NCI-H1417 (cell line): ENCODE data around the gene ARHGEF4.

Experiments used
- DNase-seq, 3 experiments: peaks; one replicate each; lab custom pipeline; 2025; lab: John Stamatoyannopoulos, UW

Gene ARHGEF4

DNA sequence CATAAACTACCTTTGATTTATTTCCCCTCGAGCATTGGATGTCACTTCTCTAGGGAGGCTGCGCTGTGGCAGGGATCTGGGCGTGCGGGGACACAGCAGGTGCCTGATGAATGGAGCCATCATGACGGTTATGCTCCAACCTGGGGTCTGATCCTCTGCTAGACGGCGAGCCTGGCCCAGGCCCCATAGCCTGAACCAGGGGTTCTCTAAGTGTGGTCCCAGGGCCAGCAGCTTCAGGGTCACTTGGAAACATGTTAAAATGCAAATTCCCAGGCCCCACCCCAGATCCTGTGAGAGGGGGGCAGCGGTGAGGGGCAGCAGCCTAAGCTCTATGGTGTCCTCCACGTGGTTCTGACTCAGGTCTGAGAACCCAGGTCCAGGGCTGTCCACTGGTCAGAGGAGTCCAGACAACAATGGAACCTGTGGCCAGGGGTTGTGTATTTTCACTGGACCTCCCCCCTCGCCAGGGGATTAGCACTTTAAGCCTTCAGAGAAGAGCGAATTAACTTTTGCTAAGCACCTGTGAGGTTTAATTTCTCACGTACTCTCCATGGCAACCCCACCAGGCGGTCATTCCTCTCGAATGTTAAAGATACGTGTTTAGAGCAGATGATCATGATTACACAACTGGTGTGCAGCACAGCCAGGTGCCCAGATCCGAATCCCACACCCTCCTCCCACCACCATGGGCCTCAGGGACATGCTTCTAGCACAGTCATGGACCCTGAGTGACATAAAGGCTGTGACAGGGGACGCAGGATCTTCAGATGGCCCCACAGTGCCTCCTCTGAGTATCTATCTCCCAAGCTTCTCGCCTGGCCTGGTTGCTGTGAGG lies 1.6 kb upstream of the ARHGEF4 start:
- DNase-seq, result peak; percentile 24 to 83 (median 68)

GRCh38 chr2:130835766-130836015 lies 1.0 kb upstream of the ARHGEF4 start:
- no peak for DNase-seq

GRCh38 chr2:130837175-130837810 lies 579 bp downstream of the ARHGEF4 start:
- DNase-seq, result peak in 2 of 3 experiments; percentile 27 to 41

- no peak for DNase-seq
Observed at GRCh38 chr2:130837811-130838565, 1.3 kb downstream of the ARHGEF4 start.

DNA sequence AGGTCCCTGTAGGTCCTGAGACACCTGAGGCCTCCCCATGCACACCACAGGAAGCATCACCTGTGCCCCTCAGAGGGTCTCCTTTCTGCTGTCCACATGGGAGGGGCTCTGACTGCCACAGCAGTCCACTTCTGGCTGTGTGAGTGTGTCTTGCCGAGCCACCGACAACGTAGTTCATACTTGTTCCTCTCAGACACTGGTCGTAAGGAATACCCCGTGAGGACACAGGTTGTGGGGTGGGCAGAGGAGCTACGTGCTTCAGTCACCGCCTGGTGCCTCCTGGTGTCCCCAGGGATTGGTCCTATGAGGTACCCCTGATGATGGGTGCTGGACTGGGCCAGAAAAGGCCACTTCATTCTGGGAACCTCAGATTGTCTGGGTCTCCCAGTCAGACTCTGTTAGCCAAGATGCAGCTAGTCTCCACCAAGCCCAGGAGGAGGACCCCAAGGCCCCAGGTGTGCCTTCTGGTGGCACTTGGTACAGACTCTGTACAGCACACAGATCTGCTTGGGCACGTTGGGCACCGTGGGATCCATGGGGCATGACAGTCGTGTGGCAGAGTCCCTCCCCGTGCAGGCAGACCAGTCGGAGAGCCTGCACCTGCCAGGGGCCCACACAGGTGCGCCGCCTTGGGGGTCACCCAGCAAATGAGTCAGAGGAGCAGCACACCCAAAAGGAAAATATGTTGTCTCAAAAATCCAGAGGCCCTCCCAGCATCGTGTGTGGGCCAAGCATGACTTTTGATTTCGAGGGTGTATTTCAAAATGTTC lies 2.5 kb downstream of the ARHGEF4 start:
- no peak for DNase-seq

GRCh38 chr2:130840506-130840905 lies 3.8 kb downstream of the ARHGEF4 start:
- DNase-seq, result no peak

DNA sequence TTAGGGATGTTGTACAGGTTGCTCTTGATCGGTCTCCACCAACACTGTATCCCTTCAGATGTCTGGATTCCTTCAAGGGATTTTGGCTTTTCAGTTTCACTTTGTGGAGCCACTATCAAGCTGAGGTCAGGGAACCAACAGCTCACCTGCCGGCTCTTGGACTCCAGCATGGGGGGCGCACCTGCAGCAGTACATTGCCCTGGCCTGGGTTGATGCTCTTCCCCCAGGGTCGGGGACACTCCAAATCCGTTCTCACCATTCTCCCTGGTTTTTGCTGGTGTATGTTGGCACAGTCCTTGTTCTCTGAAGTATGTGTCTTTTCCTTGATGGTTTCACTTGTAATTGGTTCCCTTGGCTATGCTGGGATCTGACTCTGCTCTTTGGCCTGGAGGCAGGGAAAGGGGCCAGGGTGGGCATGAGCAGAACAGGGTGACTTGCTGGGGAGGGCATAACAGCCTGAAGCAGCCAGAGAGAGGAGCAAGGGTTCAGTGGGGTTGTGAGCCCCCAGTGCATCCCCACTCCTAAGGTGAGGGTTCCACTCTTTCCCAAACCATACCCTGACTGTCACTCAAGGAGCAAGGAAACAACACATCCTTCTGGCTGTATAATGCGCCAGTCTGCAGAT lies 5.1 kb downstream of the ARHGEF4 start:
- DNase-seq, result no peak

- no peak for DNase-seq
Observed at GRCh38 chr2:130842770-130843169, 6.1 kb downstream of the ARHGEF4 start.

DNA sequence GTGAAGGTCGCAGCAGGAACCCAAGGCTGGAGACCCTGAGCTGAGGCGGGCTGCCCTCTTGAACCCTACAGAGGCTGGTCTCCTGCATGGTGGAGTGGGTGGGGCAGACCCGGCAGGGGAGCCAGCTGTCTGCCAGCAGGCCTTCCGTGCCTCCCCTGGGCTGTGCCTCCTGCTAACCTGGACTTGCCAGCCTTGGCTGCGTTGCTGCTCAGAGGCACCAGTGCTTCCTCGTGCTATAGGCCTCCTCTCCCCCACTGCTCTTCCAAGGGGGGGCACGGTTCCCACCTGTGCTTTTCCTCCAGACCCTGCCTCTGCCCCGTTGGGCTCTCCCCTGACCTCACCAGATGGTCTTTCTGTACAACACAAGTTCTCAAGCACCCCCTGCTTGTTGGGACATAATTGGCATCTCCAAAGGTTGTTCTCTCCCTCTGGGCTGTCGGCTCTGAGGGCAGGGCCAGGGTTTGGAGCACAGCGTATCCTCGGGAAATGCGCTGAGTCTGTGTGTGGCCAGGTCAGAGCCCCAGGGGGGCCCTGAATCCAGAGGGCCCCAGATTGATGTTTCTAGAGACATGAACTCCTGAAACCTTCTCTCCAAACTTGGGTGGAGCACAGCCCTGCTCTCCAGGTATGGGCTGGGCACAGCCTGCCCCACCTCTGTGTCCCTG lies 6.7 kb downstream of the ARHGEF4 start:
- DNase-seq, result peak in 1 of 3 experiments; percentile 5

GRCh38 chr2:130844161-130844560 lies 7.4 kb downstream of the ARHGEF4 start:
- DNase-seq, result no peak

DNA sequence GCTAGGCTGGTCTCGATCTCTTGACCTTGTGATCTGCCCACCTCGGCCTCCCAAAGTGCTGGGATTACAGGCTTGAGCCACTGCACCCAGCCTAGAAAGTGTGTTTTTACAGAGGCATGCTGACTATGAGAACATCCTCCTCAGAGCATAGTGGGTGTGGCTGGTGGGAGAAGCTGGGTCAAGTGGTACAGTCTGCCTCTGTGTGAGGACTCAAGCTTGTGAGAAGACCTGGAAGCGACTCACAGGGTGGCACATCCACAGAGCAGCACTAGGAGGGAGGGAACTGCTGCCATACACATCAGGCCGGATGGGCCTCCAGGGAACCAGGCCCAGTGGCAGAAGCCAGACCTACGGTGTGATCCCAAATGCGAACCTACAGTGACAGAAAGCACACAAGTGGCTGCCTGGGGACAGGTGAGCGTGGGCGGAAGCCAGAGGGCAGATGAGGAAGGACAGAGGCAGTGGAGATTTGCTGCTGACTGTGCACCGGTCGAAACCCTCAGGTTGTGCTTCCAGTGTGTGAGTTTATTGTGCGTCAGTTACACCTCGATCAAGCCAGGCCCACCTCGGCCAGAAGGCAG lies 8.9 kb downstream of the ARHGEF4 start:
- DNase-seq, result no peak

- no peak for DNase-seq
Observed at GRCh38 chr2:130846233-130846632, 9.5 kb downstream of the ARHGEF4 start.

DNA sequence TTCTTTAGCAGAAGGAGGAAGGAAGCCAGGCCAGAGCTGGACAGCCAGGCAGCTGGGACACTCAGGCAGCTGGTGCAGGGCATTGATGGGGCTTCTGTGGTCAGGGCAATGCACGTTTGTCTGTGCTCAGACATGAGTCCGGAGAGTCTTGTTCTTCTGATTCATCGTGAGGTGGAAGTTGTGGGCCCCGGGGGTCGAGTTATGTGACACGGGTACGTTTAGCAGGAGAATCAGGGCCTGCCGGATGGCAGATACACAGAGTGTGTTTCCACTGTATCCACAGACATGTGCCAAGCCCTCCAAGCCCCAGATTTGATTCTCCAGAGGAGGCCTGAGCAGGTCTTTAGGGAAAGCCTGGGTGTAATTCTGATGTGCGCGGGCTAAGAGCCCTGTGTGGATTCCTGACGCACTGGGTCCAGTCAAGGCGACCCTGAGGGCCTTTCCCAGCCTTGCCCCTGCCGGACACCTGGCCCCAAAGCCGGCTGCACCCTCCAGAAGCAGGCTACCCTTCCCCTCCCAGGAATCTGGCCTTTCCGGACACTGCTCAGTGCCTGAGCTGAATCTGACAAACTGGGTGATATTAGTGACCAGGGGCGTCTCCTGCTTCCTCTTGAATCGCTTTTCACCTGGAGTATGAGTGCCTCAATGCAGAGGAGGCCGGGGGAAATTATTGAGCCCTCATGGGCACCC lies 10.1 kb downstream of the ARHGEF4 start:
- DNase-seq, result no peak

- no peak for DNase-seq
Observed at GRCh38 chr2:130847776-130848525, 11.2 kb downstream of the ARHGEF4 start.

DNA sequence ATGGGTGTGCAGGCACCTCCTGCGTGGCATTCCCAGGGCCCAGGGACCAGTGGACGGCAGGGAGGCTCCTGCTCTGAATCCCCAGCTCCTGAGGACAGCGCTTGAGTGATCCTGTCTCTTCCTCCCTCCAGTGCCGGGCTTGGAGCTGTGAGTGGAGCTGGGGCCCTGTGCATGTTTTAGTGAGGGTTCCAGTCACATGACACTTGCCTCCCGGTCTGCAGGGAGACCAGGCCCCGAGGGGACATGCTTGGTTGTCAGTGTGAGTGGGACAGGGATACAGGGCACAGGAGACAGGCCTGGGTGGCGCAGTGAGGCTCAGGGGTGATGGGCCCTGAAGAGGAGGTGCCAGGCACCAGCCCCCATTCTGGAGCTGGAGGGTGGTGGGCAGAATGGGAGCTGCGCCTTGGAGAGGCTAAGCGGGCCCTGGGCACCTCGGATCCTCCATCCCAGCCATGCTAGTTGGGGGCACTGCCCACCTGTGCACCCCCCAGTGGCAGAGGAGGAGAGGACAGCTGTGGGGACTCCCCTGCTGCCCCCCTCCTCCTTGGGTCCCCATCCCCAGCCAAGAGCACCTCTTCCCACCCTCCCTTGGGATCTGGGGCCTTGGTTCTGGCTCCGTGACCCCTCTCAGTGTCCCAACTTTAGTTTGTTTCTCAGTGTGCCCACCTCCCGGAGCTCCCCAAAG lies 12.0 kb downstream of the ARHGEF4 start:
- no peak for DNase-seq

DNA sequence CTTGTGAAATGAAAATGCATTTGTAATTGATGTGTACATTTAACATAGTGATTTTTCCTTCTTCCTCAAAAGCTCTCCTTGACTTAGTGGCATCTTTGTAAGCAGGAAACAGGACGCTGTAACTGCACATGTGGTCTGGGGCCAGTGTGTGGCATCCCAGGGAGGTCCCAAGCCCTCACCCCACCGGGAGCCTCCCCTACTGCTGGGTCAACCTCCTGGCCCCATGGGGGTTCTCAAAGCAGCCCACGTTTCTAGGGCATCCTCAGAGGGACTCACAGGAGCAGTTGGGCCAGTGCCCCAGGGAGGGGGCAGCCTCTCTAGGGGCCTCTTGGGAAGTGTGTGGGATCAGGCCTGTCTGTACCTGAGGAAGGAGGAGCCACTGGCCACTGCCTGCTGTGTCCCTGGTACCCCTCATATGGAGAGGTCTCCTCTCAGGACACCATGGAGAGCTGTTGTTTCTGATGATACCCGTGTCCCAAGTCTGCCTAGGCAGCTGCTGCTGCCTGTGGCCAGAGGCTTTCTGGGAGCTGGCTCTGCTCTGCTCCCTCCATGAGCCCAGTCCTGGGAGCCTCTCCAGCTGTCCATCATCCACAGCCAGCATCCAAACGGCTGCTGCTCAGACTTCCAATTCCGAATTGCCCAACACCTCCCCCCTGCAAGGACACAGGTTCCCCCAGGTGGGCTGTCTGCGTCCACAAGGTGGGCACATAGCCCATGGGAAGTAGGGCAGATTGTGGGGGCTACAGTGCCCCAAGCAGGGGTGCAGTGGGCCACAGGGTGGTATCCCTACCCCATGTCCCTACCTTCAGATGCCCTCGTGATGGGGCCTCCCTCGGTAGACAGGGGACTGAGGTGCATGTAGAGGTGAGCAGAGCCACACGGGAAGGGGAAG lies 13.4 kb downstream of the ARHGEF4 start:
- no peak for DNase-seq

- no peak for DNase-seq
Observed at GRCh38 chr2:130850788-130851623, 14.3 kb downstream of the ARHGEF4 start.
